Hepatocyte (in vitro differentiated cells): ENCODE results near the gene GDPD2. TPM values are rescaled to one million over a fixed set of nuclear protein-coding genes. Genes with fewer than 3 reads are reported as not detected.

Experiments used
- DNase-seq: peaks from one replicate; pipeline ENCODE4 v3.0.0-alpha.2; 2016; ENCODE audit warnings: low spot score
- H2AFZ ChIP-seq: fragments of 200-600 bp; sonication (generic); 2 replicates; pipeline ENCODE4 v1.6.0; 2016; ENCODE audit warnings: antibody characterized with exemption, mild to moderate bottlenecking
- H3K27ac ChIP-seq: fragments of 200-600 bp; sonication (generic); 2 replicates; pipeline ENCODE4 v1.5.1; 2016; ENCODE audit warnings: mild to moderate bottlenecking
- H3K27me3 ChIP-seq: fragments of 200-600 bp; sonication (generic); 2 replicates; pipeline ENCODE4 v1.6.1; 2016
- H3K36me3 ChIP-seq: fragments of 200-600 bp; sonication (generic); replicated peaks from 2 replicates; pipeline ENCODE4 v1.5.1; 2016; ENCODE audit warnings: low read depth; ENCODE audit not compliant: insufficient read depth
- H3K4me1 ChIP-seq: fragments of 200-600 bp; sonication (generic); 2 replicates; pipeline ENCODE4 v1.5.1; 2016; ENCODE audit warnings: mild to moderate bottlenecking, moderate library complexity; ENCODE audit not compliant: insufficient read depth
- H3K4me2 ChIP-seq: fragments of 200-600 bp; sonication (generic); 2 replicates; pipeline ENCODE4 v1.6.0; 2016
- H3K4me3 ChIP-seq: fragments of 200-600 bp; sonication (generic); 2 replicates; pipeline ENCODE4 v1.5.1; 2016; ENCODE audit warnings: mild to moderate bottlenecking
- H3K79me2 ChIP-seq: fragments of 200-600 bp; sonication (generic); 2 replicates; pipeline ENCODE4 v1.6.0; 2017; ENCODE audit warnings: mild to moderate bottlenecking
- H3K9me2 ChIP-seq: fragments of 200-600 bp; sonication (generic); replicated peaks from 2 replicates; pipeline ENCODE4 v1.6.0; 2017; ENCODE audit warnings: mild to moderate bottlenecking; ENCODE audit not compliant: insufficient read depth
- H3K9me3 ChIP-seq: fragments of 200-600 bp; sonication (generic); 2 replicates; pipeline ENCODE4 v1.5.1; 2016; ENCODE audit warnings: low read depth, mild to moderate bottlenecking
- H4K20me1 ChIP-seq: fragments of 200-600 bp; sonication (generic); 2 replicates; pipeline ENCODE4 v1.6.0; 2016; ENCODE audit warnings: mild to moderate bottlenecking; ENCODE audit not compliant: insufficient read depth, poor library complexity, severe bottlenecking
- CTCF ChIP-seq: fragments of 200-600 bp; sonication (generic); IDR thresholded peaks from 2 replicates; pipeline ENCODE4 v1.5.1; 2016; ENCODE audit warnings: antibody characterized with exemption, mild to moderate bottlenecking; ENCODE audit not compliant: poor library complexity
- EZH2 ChIP-seq: fragments of 200-600 bp; sonication (generic); IDR thresholded peaks from 2 replicates; pipeline ENCODE4 v1.6.1; 2016; ENCODE audit warnings: antibody characterized with exemption, mild to moderate bottlenecking, borderline replicate concordance
- EZH2phosphoT487 ChIP-seq: fragments of 200-600 bp; sonication (generic); IDR thresholded peaks from one replicate; pipeline ENCODE4 v1.6.1; 2018; ENCODE audit warnings: antibody characterized with exemption, mild to moderate bottlenecking, low read depth, moderate library complexity; ENCODE audit not compliant: unreplicated experiment, severe bottlenecking
- WGBS: methylation state at CpG from one replicate; pipeline ENCODE4 v1.1.6; 2016; ENCODE audit warnings: low lambda C conversion rate; ENCODE audit errors: missing lambda C conversion rate; 5-methylcytosine and 5-hydroxymethylcytosine counted together
- polyA plus RNA-seq: library from polyadenylated mRNA; unstranded; fragments of >200 nt; fragmentation: Nextera tagmentation; extraction: Ambion mirVana; gene quantifications from 2 replicates; pipeline ENCODE4 v1.2.1, GENCODE V29; 2016
- total RNA-seq: library from RNA; depleted of rRNA; stranded (reverse); fragments of >200 nt; gene quantifications from 2 replicates; pipeline ENCODE4 v1.2.3, GENCODE V29; 2014

GDPD2 gene
- total and polyA plus RNA-seq, 2 experiments from 2014 or later = 1.6 to 2.3 TPM

- H3K4me3 ChIP-seq = peak overlapping the region; percentile 39
- H3K36me3 ChIP-seq = no peaks in the 10 kb centered on the region
- TF ChIP-seq EZH2 (no peak), EZH2phosphoT487 (no peak), CTCF (no peak)
- H3K27me3 ChIP-seq = no peaks in the 10 kb centered on the region
- H2AFZ ChIP-seq = peak overlapping the region; percentile 97
- no peak for DNase-seq
- H3K4me2 ChIP-seq = peak overlapping the region; percentile 81
- peaks cover 4% of the 10 kb centered on the region for H3K9me2 ChIP-seq
- WGBS = 52% methylated on average over 17 of the region's 17 CpGs
- no peaks in the 10 kb centered on the region for H3K79me2 ChIP-seq
- H3K9me3 ChIP-seq = no peaks in the 10 kb centered on the region
- no peaks in the 10 kb centered on the region for H4K20me1 ChIP-seq
- H3K4me1 ChIP-seq = no peaks in the 10 kb centered on the region
- H3K27ac ChIP-seq = no peak overlapping the region
These were observed 11.9 kb downstream of the GDPD2 start for GRCh38 chrX:70434914-70435586.

DNA sequence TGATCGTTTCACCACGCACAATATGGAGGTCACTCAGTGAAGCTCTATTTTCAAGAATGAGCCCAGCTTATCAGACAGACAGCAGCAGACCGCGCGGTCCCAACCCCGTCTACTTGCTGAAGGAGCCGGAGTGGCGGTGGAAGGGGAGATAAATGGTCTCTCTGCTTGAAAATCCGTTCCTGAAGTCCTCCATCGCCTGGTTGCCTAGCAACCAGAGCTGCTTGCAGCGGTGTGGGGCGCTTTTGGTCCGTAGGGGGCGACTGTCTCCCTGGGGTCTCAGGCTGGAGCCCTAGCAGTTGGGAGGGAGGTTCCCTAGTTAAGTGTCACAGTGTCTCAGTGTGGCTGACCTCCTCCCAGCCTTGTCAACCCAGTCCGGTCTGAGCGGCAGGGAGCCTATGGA, 13.2 kb downstream of the GDPD2 start:
- no peaks in the 10 kb centered on the region for H3K27me3 ChIP-seq
- H3K79me2 ChIP-seq = no peaks in the 10 kb centered on the region
- H3K9me3 ChIP-seq = no peaks in the 10 kb centered on the region
- DNase-seq = no peak
- no peak overlapping the region for H2AFZ ChIP-seq
- H3K27ac ChIP-seq = no peak overlapping the region
- no peaks in the 10 kb centered on the region for H4K20me1 ChIP-seq
- WGBS = 40% methylated on average over 16 of the region's 16 CpGs
- peaks cover 4% of the 10 kb centered on the region for H3K9me2 ChIP-seq
- H3K4me3 ChIP-seq = no peak overlapping the region
- H3K4me1 ChIP-seq = no peaks in the 10 kb centered on the region
- no peaks in the 10 kb centered on the region for H3K36me3 ChIP-seq
- H3K4me2 ChIP-seq = no peak overlapping the region
- TF ChIP-seq EZH2phosphoT487 (no peak), EZH2 (no peak), CTCF (no peak)

- no peak overlapping the region for H3K27ac ChIP-seq
- no peaks in the 10 kb centered on the region for H3K79me2 ChIP-seq
- no peaks in the 10 kb centered on the region for H3K36me3 ChIP-seq
- TF ChIP-seq CTCF (no peak), EZH2 (no peak), EZH2phosphoT487 (no peak)
- no peak overlapping the region for H3K4me3 ChIP-seq
- no peak overlapping the region for H3K4me2 ChIP-seq
- H3K9me3 ChIP-seq = no peaks in the 10 kb centered on the region
- H3K9me2 ChIP-seq = peaks cover 4% of the 10 kb centered on the region
- H4K20me1 ChIP-seq = no peaks in the 10 kb centered on the region
- no peak overlapping the region for H2AFZ ChIP-seq
- no peaks in the 10 kb centered on the region for H3K4me1 ChIP-seq
- DNase-seq = no peak
- H3K27me3 ChIP-seq = no peaks in the 10 kb centered on the region
- WGBS = 45% methylated on average over 2 of the region's 2 CpGs
These were observed 13.9 kb downstream of the GDPD2 start for GRCh38 chrX:70437011-70437410.
